Heart left ventricle (tissue), 13 donors: ENCODE data around the gene PTGR2.

Experiments used
- POLR2A ChIP-seq, 2 donors: fragments of 450-650 bp; IDR thresholded peaks; one replicate each; pipeline ENCODE4 v1.6.1; 2017; ENCODE audit warnings: antibody characterized with exemption in 2 of 2, mild to moderate bottlenecking in 2 of 2, moderate library complexity in 2 of 2
- TF ChIP-seq, protein P1 (sequence below), 12 donors: fragments of 200-600 bp; sonication (generic) in 4 of 12; IDR thresholded peaks; one replicate each; pipeline versions ENCODE4 v1.5.0 to v1.8.0; 2018 to 2022; ENCODE audit warnings: antibody characterized with exemption in 12 of 12, mild to moderate bottlenecking in 5 of 12
- donor health status: ischemic (EF 13 %, LVEDD 7.1; RV severe dilation, severe dysfunction).
- donor health status: DM: no; HTN: yes; CAD: no.
- donor health status: DM: no; HTN: no; CAD: no.
- donor health status: ischemic (EF 25% LVEDD 6.9; RV normal size, moderate dysfunction).
- donor health status: ischemic (EF 25% LVEDD 5.7; RV mildly dilated, moderate dysfunction).
- donor health status: ischemic (EF 35%, LVEDD 5.7; RV mildly dilated, moderate dysfunction).
- donor health status: nonischemic (EF 11% LVEDD 7.7; RV severe dilation, severe dysfunction).
- donor health status: DM: yes; HTN: yes; CAD: no.
- donor health status: PGD.
- donor health status: ischemic (EF 29% LVEDD 5.4; RV normal size, mild dysfunction).
- donor health status: nonischemic (EF 23%, LVEDD 6.1; RV moderate dilation, normal function).

- TF ChIP-seq POLR2A (IDR thresholded peaks at IDR 0.05): no peak
- TF ChIP-seq, protein P1, sequence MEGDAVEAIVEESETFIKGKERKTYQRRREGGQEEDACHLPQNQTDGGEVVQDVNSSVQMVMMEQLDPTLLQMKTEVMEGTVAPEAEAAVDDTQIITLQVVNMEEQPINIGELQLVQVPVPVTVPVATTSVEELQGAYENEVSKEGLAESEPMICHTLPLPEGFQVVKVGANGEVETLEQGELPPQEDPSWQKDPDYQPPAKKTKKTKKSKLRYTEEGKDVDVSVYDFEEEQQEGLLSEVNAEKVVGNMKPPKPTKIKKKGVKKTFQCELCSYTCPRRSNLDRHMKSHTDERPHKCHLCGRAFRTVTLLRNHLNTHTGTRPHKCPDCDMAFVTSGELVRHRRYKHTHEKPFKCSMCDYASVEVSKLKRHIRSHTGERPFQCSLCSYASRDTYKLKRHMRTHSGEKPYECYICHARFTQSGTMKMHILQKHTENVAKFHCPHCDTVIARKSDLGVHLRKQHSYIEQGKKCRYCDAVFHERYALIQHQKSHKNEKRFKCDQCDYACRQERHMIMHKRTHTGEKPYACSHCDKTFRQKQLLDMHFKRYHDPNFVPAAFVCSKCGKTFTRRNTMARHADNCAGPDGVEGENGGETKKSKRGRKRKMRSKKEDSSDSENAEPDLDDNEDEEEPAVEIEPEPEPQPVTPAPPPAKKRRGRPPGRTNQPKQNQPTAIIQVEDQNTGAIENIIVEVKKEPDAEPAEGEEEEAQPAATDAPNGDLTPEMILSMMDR (IDR thresholded peaks at IDR 0.05): no peak
Measured at GRCh38 chr14:73833034-73833433, 18.6 kb upstream of the PTGR2 start.
